ENCODE data around the gene MED6. TPM values are rescaled to one million over a fixed set of nuclear protein-coding genes. Genes with fewer than 3 reads are reported as not detected.

Gene MED6
- total RNA-seq, 4 donors from 2014 or later, result 23.4 to 47.2 (median 41.1) TPM

DNA sequence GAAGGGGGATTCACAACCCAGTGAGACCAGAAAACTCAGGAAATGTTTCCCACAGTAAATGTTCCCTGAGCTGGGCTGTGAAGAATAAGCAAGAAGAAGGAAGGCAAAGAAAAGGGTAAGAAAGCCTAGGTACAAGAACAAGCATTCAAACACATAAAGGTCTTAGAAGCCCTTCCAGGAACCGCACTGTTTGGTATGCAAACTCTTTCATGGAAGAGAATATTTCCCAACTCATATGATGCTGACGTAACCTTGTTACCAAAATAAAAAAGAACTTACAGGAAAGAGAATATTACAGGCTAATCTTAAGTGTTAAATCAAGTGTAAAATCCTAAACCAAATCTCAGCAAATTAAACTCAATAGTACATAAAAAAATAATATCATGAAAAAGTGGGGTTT lies 23.6 kb downstream of the MED6 start:
- H3K27ac ChIP-seq, result no peak overlapping the region
- H3K36me3 ChIP-seq, result peaks cover 0 to 56% (median 0%) of the 10 kb centered on the region in 3 donors
- no peak for DNase-seq (ENCODE audit: low spot score in 2 of 2)
- no peaks in the 10 kb centered on the region for H3K9me3 ChIP-seq
- no peaks in the 10 kb centered on the region for H3K4me1 ChIP-seq
- TF ChIP-seq EP300 (IDR thresholded peaks at IDR 0.05) (no peak), POLR2A (IDR thresholded peaks at IDR 0.05) (no peak)
- TF ChIP-seq, protein P1, sequence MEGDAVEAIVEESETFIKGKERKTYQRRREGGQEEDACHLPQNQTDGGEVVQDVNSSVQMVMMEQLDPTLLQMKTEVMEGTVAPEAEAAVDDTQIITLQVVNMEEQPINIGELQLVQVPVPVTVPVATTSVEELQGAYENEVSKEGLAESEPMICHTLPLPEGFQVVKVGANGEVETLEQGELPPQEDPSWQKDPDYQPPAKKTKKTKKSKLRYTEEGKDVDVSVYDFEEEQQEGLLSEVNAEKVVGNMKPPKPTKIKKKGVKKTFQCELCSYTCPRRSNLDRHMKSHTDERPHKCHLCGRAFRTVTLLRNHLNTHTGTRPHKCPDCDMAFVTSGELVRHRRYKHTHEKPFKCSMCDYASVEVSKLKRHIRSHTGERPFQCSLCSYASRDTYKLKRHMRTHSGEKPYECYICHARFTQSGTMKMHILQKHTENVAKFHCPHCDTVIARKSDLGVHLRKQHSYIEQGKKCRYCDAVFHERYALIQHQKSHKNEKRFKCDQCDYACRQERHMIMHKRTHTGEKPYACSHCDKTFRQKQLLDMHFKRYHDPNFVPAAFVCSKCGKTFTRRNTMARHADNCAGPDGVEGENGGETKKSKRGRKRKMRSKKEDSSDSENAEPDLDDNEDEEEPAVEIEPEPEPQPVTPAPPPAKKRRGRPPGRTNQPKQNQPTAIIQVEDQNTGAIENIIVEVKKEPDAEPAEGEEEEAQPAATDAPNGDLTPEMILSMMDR (IDR thresholded peaks at IDR 0.05), result no peak
- H3K4me3 ChIP-seq, result no peak overlapping the region
- H3K27me3 ChIP-seq, result no peaks in the 10 kb centered on the region
- WGBS, 2 donors, result 92 to 94% methylated on average over 2 of the region's 2 CpGs

DNA sequence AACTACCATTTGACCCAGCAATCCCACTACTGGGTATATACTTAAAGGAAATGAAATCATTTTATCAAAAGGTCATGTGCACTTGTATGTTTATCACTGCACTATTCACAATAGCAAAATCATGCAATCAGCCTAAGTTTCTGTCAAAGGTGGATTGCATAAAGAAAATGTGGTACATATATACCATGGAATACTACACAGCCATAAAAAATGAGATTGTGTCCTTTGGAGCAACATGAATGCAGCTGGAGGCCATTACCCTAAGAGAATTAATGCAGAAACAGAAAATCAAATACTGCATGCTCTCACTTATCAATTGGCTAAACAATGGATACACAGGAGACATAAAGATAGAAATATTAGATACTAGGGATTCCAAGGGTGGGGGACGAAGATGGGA lies 27.4 kb downstream of the MED6 start:
- TF ChIP-seq, protein P1 (IDR thresholded peaks at IDR 0.05), result no peak
- TF ChIP-seq EP300 (IDR thresholded peaks at IDR 0.05), result no peak
- no peak for TF ChIP-seq POLR2A (IDR thresholded peaks at IDR 0.05)
- H3K36me3 ChIP-seq, result peaks cover 0 to 31% (median 0%) of the 10 kb centered on the region in 3 donors
- WGBS, 2 donors, result 98 to 100% methylated on average over 1 of the region's 1 CpG
- no peaks in the 10 kb centered on the region for H3K4me1 ChIP-seq
- no peak for DNase-seq (ENCODE audit: low spot score in 2 of 2)
- H3K9me3 ChIP-seq, result no peaks in the 10 kb centered on the region
- H3K27ac ChIP-seq, result no peak overlapping the region
- H3K4me3 ChIP-seq, result no peak overlapping the region
- no peaks in the 10 kb centered on the region for H3K27me3 ChIP-seq

DNA sequence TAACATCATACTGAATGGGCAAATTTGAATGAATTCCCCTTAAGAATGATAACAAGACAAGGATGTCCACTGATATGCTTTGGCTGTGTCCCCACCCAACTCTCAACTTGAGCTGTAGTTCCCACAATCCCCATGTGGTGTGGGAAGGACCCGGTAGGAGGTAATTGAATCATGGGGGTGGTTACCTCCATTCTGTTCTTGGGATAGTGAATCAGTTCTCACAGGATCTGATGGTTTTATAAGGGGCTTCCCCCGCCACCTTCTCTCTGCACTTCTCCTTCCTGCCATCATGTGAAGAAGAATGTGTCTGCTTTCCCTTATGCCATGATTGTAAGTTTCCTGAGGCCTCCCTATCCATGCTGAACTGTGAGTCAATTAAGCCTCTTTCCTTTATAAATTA lies 29.3 kb downstream of the MED6 start:
- H3K36me3 ChIP-seq, result peaks cover 0 to 49% (median 0%) of the 10 kb centered on the region in 3 donors
- peaks cover 0 to 6% (median 0%) of the 10 kb centered on the region in 4 donors for H3K9me3 ChIP-seq
- H3K4me1 ChIP-seq, result no peaks in the 10 kb centered on the region
- no peak overlapping the region for H3K4me3 ChIP-seq
- no peak overlapping the region for H3K27ac ChIP-seq
- no peak for TF ChIP-seq POLR2A (IDR thresholded peaks at IDR 0.05)
- TF ChIP-seq, protein P1 (IDR thresholded peaks at IDR 0.05), result no peak
- no peak for TF ChIP-seq EP300 (IDR thresholded peaks at IDR 0.05)
- H3K27me3 ChIP-seq, result no peaks in the 10 kb centered on the region
- DNase-seq (ENCODE audit: low spot score in 2 of 2), result no peak
- WGBS, 2 donors, result 88 to 98% methylated on average over 2 of the region's 2 CpGs

DNA sequence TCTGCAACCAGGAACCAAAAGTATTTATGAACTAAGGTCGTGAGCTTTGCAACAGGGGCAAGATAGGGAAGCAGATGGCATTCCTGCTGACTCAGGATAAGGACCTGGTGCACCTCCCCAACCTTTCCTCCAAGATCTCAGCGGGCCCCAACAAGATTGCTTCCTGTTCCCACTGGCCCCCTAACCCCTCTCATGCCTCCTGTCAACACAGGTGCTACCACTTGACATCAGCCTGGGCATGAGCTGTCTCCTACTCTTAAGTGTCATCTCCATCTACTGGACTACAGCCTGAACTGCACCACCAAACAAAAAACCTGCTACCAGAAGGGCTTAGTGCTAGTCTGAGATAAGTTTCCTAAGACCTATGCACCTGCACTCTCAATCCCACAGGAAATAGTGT lies 32.7 kb downstream of the MED6 start:
- Histone ChIP-seq H3K27me3 (no peaks in the 10 kb centered on the region), H3K36me3 (peaks cover 0 to 63% (median 0%) of the 10 kb centered on the region in 3 donors), H3K4me3 (no peak overlapping the region), H3K4me1 (no peaks in the 10 kb centered on the region), H3K27ac (no peak overlapping the region), H3K9me3 (peaks cover 0 to 15% (median 3%) of the 10 kb centered on the region in 4 donors)
- no peak for TF ChIP-seq POLR2A (IDR thresholded peaks at IDR 0.05)
- no peak for TF ChIP-seq EP300 (IDR thresholded peaks at IDR 0.05)
- TF ChIP-seq, protein P1 (IDR thresholded peaks at IDR 0.05), result no peak
- 64 to 66% methylated on average over 2 of the region's 2 CpGs for WGBS, 2 donors
- no peak for DNase-seq (ENCODE audit: low spot score in 2 of 2)

DNA sequence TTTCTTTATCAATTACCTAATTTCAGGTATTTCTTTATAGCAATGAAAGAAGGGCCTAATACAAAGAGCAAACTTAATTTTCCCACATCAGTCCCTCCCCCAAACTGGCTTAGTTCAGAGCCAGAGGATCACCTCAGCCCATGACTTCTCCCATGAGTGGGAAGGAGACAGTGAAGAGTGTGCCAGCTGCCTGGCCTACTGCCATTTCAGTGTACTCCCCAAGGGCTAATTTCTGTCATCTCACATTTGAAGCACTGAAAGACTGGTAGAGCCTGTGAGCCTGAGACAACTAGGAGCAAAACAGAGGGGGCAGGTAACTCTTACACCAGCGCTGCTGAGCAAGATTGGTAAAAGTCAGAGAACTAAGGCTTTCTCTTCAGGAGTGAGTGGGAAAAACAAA lies 36.6 kb downstream of the MED6 start:
- Histone ChIP-seq H3K36me3 (peaks cover 0 to 87% (median 0%) of the 10 kb centered on the region in 3 donors), H3K4me3 (no peak overlapping the region), H3K9me3 (peaks cover 0 to 18% (median 3%) of the 10 kb centered on the region in 4 donors), H3K27ac (no peak overlapping the region), H3K27me3 (no peaks in the 10 kb centered on the region), H3K4me1 (no peaks in the 10 kb centered on the region)
- TF ChIP-seq, protein P1 (IDR thresholded peaks at IDR 0.05), result no peak
- 68 to 100% methylated on average over 1 of the region's 1 CpG for WGBS, 2 donors
- no peak for DNase-seq (ENCODE audit: low spot score in 2 of 2)
